Fibroblast of villous mesenchyme (primary cell): ENCODE results near the gene PDPR. TPM values are rescaled to one million over a fixed set of nuclear protein-coding genes. Genes with fewer than 3 reads are reported as not detected.
A peak's percentile ranks its signal among the peaks of the same experiment; 100 is the strongest.
"Not testable (repeated sequence)": the region's sequence is repeated elsewhere in the genome, so short reads cannot be mapped to it uniquely, and the experiment has no call there.

Source experiments
- DNase-seq: peaks from one replicate; pipeline ENCODE4 v3.0.0-alpha.2; 2010; ENCODE audit warnings: low read depth
- H3K4me3 ChIP-seq: 2 replicates; pipeline ENCODE4 v1.5.1; 2011; ENCODE audit warnings: low read depth, mild to moderate bottlenecking, low read length
- total RNA-seq: library from RNA; depleted of rRNA; stranded (reverse); fragments of >200 nt; gene quantifications from 2 replicates; pipeline ENCODE4 v1.2.3, GENCODE V29; 2012

Gene PDPR
- 24.5 and 31.1 TPM in 2 replicates for total RNA-seq

DNA sequence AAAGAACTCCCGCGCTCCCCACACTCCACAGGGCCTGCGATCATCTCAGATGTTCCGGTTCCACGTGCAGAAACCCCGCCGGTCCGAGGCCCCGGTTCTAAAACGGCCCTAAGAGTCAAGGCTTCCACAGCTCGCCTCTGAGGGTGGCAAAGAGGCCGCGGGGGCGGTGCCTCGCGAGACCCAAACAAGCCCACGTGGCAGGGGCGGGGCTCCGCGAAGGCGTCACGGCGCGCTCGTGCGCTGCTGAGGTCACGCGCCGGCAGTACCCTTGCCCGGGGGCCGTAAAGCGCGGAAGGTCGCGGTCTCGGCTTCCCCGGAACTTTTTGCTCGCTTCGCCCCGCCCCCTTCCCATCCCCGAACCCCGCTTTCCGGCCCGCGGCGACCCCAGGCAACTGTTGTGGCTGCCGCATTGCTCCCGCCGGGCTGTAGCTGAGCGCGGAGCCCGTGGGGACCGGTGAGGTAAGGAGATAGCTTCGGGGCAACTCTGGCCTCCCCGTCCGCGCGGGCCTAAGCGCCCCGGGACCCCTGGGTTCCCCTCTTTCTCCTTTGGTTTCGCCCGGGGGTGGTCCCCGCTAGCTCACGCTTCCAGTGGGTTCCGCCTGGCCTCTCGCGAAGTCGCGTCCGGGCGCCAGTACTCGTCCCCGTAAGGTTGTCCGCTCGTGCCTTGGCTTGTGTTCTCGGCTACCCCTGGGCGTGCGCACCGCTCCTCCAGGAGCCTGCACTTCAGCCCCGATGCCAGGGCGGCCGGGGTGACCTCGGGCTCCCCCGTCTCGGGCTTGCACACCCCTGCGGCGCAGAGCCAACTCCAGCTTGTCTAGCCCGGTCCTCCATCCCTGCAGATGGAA, at the start of gene PDPR:
Gene PDPR, plus strand, starts transcription at position 351 of the 845 bp plus-strand sequence. CDS start 6,161 bp downstream, outside the sequence.
- DNase-seq, result peak; percentile 92
- peak within 1 kb of the TSS; percentile 76 for H3K4me3 ChIP-seq

DNA sequence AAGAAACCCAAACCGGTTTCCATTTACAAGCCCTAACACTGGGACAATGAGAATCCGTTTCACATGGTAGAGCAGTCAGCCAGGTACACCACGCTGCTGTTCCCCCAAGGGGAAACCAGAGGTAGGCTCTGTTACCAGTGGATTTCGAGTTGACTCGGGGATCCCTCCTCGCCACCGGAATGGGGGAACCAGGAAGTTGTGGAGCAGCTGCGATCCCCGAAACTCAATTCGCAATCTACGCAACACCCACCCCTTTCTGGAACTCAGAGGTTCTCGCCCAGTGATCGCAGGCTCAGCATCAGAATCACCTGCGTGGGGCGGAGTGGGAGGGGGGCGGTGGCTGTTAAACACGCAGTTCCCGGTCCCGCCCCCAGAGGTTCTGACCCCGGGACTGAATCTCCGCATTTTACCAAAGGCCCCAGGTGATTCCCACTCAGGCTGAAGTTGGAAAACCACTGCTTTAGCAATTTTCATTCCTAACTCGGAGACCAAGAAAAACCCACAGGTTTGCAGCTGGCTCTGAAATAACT, 49.2 kb upstream of the PDPR start:
- H3K4me3 ChIP-seq, result peak overlapping the region; percentile 73
- DNase-seq, result peak; percentile 18

DNA sequence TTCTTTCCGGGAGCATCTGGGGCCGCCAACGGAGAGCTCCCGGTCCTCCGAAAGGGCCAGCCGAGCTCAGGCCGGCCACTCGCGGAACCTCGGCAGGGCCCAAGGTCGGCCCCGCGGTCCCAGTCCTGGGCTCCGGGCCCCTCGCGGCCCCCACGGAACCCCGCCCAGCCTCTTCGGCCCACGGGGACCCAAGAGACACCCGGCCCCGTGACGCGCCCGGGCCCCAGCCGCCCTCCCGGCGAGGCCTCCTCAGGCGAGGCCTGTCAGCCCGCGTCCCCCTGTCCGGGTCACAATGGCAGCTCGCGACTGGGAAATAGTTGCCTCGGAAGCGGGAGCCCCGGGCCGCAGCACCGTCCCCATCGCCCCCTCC, 48.8 kb upstream of the PDPR start:
- not testable (repeated sequence) for DNase-seq
- peak overlapping the region; percentile 73 for H3K4me3 ChIP-seq

DNA sequence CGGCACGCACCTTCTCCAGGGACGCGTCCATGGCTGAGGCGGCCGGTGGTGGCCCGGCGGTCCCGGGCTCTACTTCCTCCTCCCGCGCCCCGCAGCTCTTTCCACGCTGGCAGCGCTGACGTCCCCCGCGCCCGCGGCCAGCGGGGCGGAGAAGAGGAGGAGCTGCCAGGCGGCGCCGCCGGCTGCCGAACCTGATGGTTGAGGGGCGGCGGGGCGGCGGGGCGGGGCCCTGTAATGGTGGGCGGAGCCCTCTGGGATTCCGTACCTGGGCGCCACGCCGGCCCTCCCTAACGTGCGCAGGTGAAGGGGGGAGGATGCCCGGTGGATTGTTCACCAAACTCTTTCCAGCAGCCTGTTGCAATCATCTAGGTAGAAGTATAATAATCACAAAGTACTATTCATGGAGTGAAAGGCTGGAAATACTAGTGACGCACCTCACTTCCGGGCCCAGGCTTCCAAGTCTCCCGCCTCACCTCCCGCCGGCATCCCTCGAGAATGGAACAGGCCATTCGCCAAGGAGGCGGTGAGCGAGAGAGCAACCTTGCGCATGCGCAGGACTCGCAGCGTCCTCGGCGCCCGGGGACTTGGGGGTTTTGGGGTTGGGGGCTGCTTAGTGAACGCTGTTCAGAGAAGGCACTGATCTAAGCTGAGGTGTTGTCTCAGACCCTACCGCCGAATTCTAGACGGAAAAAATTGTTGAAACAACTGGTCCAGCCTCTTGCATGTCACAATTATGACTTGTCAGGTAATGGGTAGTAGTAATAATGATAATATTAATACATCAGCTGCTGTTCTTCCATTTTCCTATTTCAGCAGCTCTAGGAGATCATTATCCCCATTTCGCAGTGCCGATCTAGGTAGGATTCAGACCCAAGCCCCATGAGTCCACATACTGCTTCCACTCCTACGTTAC, 48.1 kb upstream of the PDPR start:
- DNase-seq, result peak; percentile 88
- peak overlapping the region; percentile 73 for H3K4me3 ChIP-seq

DNA sequence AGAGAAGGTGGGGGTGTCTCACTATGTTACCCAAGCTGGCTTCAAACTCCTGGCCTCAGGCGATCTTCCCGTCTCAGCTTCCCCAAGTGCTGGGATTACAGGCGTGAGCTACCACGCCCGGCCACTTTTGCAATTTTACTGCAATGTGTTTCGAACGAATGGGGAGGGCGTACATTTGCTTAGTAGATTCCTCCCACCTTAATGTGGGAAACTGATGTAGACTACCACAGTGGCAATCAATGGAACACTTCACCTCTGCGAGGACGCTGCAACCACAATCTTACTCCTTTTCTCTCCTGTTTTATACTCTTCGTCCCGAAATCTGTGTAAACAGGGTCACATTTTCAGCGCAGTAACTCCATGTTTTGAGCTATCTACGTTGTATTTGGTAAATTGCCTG, 47.4 kb upstream of the PDPR start:
- H3K4me3 ChIP-seq, DNase-seq: not testable (repeated sequence)

DNA sequence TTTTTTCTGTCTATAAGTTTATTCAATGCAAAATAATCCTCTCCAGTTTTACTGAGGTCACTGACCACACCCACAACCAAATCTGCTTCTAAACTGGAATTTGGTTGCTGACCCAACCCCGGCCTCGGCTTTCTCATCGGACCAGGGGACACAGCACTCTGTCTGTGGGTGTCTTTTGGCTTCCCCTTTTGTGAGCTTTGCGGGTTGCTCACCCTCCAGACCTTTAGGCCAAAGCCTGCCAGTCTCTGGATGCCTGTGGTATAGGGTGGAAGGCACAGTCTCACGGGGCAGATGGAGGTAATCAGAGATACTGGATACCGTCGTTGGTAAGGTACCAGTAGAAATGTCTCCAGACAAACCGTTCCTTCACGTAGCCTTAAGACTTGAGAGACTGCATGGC, 35.1 kb upstream of the PDPR start:
- not testable (repeated sequence) for H3K4me3 ChIP-seq

DNA sequence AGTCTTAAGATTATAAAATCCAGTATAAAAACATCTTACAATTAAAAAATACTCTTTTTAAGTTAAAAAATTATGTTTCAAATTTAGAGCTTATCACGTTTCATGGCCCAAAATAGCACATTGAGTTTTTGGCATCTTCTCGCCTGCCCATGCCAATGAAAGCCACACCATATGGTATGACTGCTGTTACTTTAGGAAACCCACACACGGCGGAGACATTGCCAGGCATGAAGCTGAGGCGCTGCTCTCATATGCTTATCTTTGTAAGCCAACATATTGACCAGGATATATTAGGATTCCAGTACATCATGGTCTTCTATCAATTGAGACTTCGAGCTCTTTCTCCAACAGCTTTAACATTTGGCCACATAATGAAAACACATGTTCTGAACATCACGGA, 32.9 kb upstream of the PDPR start:
- DNase-seq, H3K4me3 ChIP-seq: not testable (repeated sequence)

More for the DNA sequence above, 35.1 kb upstream of the PDPR start:
- not testable (repeated sequence) for DNase-seq

DNA sequence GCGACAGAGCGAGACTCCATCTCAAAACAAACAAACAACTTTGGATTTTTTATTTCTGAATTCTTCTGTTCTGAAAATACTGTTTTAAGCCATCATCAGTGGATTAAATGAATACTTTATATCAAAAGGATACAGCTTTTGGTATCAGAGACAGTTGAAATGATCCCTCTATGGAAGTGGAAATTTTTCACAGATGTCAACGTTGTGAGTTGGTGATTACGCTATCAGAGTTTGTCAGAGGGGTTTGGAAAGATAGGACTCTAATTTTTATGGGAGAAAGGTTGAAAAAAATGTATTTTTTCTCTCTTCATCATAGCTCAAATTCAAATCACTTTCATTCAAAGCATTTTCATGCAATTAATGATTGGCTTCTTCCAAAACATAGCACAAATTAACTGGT, 30.2 kb upstream of the PDPR start:
- not testable (repeated sequence) for H3K4me3 ChIP-seq, DNase-seq

DNA sequence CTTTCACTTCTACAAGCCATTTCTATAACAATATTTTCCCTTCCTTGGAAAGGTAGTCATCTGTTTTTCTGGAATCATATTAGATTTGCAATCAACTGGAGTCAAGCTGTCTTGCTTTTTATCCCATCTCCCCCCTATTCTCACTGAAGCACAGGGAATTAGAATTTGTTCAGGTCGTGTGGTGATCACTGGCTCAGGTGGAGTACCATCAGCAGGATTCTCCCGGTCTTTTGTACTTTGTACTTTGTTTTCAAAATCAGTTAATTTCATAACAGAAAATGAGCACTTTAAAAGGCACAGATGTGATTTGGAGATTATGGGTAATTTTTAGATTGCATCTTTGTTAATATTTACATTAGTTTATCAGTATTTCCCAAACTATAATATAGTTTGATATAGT, 26.0 kb upstream of the PDPR start:
- not testable (repeated sequence) for H3K4me3 ChIP-seq, DNase-seq

DNA sequence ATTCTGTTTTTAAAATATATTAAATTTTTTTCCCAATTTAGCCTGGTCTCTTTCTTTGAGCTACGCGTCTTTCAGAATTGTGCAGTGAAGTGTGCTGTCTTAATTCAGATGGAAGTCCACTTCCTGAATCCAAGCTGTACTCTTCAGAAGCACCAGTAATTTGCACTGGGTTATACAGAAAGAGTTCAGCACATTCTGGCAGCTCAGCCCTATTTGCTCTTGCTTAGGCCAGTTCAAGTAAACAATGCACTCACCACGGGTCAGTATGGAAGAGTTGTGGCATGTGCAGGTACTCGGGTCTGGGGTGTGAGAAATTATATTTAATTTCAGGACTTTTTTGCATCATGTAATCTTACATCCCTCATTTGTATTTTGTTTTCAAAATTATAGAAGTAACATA, 25.3 kb upstream of the PDPR start:
- not testable (repeated sequence) for H3K4me3 ChIP-seq

DNA sequence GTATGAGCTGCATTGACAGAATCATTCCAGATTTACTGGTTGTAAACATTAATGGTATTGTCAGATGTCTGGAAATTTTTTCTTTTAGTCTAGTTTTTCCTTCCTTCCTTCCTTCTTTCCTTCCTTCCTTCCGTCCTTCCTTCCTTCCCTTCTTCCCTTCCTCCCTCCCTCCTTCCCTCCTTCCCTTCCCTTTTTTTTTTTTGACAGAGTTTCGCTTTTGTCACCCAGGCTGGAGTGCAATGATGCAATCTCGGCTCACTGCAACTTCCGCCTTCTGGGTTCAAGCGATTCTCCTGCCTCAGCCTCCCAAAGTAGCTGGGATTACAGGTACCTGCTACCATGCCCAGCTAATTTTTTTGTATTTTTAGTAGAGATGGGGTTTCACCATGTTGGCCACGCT, 24.8 kb upstream of the PDPR start:
- H3K4me3 ChIP-seq, DNase-seq: not testable (repeated sequence)

More for the DNA sequence above, 25.3 kb upstream of the PDPR start:
- not testable (repeated sequence) for DNase-seq

DNA sequence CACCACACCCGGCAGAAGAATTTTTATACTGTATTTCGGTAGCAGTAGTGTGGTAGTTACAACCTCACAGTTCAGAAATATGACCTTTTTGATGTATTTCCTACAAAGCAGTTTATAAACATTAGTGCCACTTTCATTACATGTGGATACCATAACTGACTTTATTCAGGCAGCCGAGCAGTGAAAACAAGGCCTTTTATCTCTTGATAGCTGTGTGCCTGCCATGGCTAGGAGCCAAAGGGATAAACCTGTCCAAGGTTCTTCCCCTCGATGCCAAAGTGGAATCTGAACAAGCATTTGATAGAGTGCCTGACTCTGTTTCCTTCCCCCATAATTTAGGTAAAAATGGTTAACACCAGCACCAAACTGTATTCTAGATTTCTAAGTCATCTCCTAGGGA, 23.0 kb upstream of the PDPR start:
- not testable (repeated sequence) for H3K4me3 ChIP-seq, DNase-seq

DNA sequence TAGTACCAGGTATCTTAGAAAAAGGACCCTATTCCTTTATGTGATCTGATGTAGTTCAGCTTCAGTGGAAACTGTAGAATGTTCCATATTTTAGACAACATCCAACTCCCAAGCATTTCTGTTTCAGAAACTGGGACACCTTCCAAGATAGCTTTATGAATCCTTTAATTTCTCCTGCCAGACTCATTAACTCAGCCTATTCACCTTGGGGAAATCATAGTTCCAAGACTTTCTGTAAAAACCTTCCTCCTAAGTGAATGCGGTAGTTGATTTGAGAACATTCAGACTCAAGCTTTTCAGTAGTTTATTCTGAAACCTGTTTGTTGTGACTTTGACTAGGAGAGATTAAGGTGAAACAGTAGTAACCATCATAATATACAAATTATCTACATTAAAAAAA, 20.0 kb upstream of the PDPR start:
- H3K4me3 ChIP-seq, DNase-seq: not testable (repeated sequence)

DNA sequence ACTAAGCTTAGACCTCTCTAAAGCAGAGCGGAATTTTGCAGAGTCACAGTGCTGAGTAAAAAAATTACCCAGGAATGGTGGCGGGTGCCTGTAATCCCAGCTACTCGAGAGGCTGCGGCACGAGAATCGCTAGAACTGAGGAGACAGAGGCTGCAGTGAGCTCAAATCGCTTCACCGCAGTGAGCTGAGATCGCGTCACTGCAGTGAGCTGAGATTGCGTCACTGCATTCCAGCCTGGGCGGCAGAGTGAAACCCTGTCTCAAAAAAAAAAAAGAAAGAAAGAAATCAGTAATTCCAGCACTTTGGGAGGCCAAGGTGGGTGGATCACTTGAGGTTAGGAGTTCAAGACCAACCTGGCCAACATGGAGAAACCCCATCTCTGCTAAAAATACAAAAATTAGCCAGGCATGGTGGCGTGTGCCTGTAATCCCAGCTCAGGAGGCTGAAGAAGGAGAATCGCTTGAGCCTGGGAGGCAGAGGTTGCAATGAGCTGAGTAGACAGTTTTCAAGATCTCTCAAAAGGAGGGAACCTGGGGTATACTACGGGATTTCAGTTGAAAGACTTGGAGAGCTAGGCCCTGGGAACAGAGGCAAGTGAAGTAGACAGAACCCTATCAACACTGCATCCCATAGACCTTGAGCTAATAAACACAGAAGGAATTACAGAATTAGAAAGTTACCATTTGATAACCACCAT, 4.4 kb upstream of the PDPR start:
- H3K4me3 ChIP-seq, result not testable (repeated sequence)
- peak; percentile 70 for DNase-seq

DNA sequence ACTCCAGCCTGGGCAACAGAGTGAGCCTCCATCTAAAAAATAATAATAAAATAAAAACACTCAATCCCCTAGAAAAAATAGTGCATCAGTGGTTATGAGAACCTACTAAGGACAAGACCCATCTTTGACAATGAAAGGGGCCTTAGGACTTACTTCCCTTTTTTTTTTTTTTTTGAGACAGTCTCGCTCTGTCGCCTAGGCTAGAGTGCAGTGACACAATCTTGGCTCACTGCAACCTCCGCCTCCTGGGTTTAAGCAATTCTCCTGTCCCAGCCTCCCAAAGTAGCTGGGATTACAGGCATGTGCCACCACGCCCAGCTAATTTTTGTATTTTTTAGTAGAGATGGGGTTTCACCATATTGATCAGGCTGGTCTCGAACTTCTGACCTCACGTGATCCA, 2.0 kb upstream of the PDPR start:
- H3K4me3 ChIP-seq, DNase-seq: not testable (repeated sequence)

DNA sequence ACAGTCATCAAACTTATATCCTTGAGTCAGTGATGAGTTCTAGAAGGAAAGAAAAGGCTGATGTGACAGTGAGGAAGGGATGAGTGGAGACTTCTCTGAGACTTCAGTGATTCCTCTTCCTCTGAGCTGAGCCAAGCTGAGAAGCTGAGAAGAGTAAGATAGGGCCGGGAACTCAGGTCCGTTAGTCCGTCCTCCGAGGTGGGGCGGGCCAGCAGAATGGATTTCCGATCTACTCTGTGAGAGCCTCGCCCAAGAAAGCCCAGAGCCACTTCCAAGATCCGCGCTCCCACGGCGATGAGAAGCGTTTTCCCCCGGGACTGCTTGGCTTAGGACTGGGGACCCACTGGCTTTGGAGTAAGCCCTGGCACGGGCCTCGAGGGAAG, 542 bp upstream of the PDPR start:
- peak overlapping the region; percentile 76 for H3K4me3 ChIP-seq
- peak; percentile 4 for DNase-seq

DNA sequence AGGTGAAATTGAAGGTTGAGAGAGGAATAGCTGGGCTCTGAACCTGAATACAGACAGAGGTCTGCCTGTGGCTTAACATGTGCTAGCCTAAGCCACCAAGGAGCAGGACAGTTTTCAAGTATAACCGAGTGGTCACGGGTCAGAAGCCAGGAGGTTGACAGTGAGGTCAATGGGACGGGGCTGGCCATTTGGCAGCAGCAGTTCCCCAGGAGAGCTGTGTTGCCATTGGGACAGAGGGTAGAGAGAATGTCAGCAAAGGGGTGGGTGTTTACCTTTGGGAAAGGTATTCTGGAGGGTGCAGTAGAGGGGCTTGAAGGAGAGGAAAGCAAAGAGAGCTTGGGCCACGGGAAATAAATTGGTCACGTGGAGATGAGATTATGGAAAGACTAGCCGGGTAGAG, 4.2 kb downstream of the PDPR start:
- not testable (repeated sequence) for DNase-seq

DNA sequence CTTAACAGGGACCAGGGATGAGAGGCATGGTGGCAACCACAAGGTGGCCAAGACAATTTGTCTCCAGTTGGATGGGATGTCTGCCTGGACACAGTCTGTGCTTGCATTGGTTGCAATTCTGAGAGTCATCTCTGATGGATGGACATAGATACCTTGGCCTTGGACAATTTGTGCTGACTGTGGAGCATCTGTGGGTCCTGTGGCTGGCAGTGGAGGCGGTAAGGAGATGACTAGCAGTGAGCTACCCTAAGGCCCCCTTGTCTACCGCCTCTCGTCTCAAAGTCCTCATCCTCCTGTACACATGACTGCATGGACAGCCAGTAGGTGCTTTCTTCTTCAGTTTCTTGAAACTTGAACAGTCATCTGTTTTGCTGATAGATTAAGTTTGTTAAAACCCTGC, 4.6 kb downstream of the PDPR start:
- H3K4me3 ChIP-seq, DNase-seq: not testable (repeated sequence)

More for the DNA sequence above, 4.2 kb downstream of the PDPR start:
- not testable (repeated sequence) for H3K4me3 ChIP-seq

DNA sequence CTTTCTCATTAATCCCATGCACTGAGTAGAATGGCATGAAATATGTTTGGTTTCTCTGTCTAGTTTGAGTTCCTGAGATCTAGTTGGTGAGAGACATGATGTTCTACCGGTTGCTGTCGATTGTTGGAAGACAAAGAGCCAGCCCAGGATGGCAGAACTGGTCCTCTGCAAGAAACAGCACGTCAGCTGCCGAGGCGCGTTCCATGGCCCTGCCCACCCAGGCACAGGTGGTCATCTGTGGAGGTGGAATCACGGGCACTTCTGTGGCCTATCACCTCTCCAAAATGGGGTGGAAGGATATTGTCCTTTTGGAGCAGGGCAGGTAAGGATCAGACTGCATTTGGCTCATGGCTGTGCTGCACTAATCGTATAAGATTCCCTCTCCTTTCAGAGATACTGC, 6.3 kb downstream of the PDPR start:
- H3K4me3 ChIP-seq, DNase-seq: not testable (repeated sequence)
